RWPE2 (cell line): ENCODE results near the gene PRRC2B.

Experiments
- ATAC-seq: fragments of 200-7000 bp; cut with Tn5 transposase; 3 replicates; pipeline ENCODE4 v1.9.1; 2021; ENCODE audit warnings: low read depth
- DNase-seq: peaks from one replicate; pipeline ENCODE4 v3.0.0-alpha.2; 2020; ENCODE audit warnings: low spot score
- H3K27ac ChIP-seq: fragments of 450-650 bp; 2 replicates; pipeline ENCODE4 v1.5.1; 2017; ENCODE audit warnings: mild to moderate bottlenecking; ENCODE audit not compliant: poor library complexity, severe bottlenecking
- H3K27me3 ChIP-seq: fragments of 250-450 bp; sonication (Bioruptor Pico); 2 replicates; pipeline ENCODE4 v1.5.1; 2021; ENCODE audit warnings: mild to moderate bottlenecking, moderate library complexity; ENCODE audit not compliant: insufficient read depth, poor library complexity, severe bottlenecking
- H3K36me3 ChIP-seq: fragments of 250-450 bp; sonication (Bioruptor Pico); 2 replicates; pipeline ENCODE4 v1.5.1; 2020; ENCODE audit warnings: low read depth, mild to moderate bottlenecking, moderate library complexity
- H3K4me1 ChIP-seq: fragments of 250-450 bp; sonication (Bioruptor Pico); 2 replicates; pipeline ENCODE4 v1.5.1; 2021; ENCODE audit warnings: mild to moderate bottlenecking, moderate library complexity; ENCODE audit not compliant: insufficient read depth, poor library complexity, severe bottlenecking
- H3K4me3 ChIP-seq: fragments of 250-450 bp; sonication (Bioruptor Pico); 2 replicates; pipeline ENCODE4 v1.5.1; 2021; ENCODE audit warnings: mild to moderate bottlenecking, moderate library complexity; ENCODE audit not compliant: severe bottlenecking
- H3K9me3 ChIP-seq: fragments of 250-450 bp; sonication (Bioruptor Pico); 2 replicates; pipeline ENCODE4 v1.5.1; 2021; ENCODE audit warnings: mild to moderate bottlenecking, moderate library complexity; ENCODE audit not compliant: severe bottlenecking
- CTCF ChIP-seq: fragments of 450-650 bp; IDR thresholded peaks from one replicate; pipeline ENCODE4 v1.5.1; 2017; ENCODE audit warnings: mild to moderate bottlenecking, moderate library complexity; ENCODE audit not compliant: poor library complexity, severe bottlenecking

Gene PRRC2B

GRCh38 chr9:131475956-131476776 lies 82.3 kb downstream of the PRRC2B start:
- TF ChIP-seq CTCF: peak; percentile 16
- no peak overlapping the region for H3K4me3 ChIP-seq
- no peaks in the 10 kb centered on the region for H3K27me3 ChIP-seq
- ATAC-seq: no peak
- H3K9me3 ChIP-seq: no peaks in the 10 kb centered on the region
- peaks cover 95% of the 10 kb centered on the region for H3K36me3 ChIP-seq
- H3K4me1 ChIP-seq: no peaks in the 10 kb centered on the region
- no peak overlapping the region for H3K27ac ChIP-seq
- DNase-seq: peak; percentile 47

GRCh38 chr9:131476777-131477345 lies 83.0 kb downstream of the PRRC2B start:
- H3K27ac ChIP-seq: no peak overlapping the region

GRCh38 chr9:131477367-131477766 lies 83.5 kb downstream of the PRRC2B start:
- Histone ChIP-seq H3K27me3 (no peaks in the 10 kb centered on the region), H3K4me1 (no peaks in the 10 kb centered on the region), H3K27ac (no peak overlapping the region), H3K4me3 (no peak overlapping the region), H3K9me3 (no peaks in the 10 kb centered on the region), H3K36me3 (peaks cover 95% of the 10 kb centered on the region)
- no peak for ATAC-seq
- no peak for DNase-seq
- TF ChIP-seq CTCF: no peak

More at GRCh38 chr9:131476777-131477345, 83.0 kb downstream of the PRRC2B start:
- no peak for DNase-seq
- Histone ChIP-seq H3K4me3 (no peak overlapping the region), H3K4me1 (no peaks in the 10 kb centered on the region), H3K36me3 (peaks cover 95% of the 10 kb centered on the region), H3K9me3 (no peaks in the 10 kb centered on the region), H3K27me3 (no peaks in the 10 kb centered on the region)
- no peak for TF ChIP-seq CTCF
- no peak for ATAC-seq

- no peak for DNase-seq
- TF ChIP-seq CTCF: no peak
- Histone ChIP-seq H3K4me3 (no peak overlapping the region), H3K4me1 (no peaks in the 10 kb centered on the region), H3K9me3 (no peaks in the 10 kb centered on the region), H3K27ac (no peak overlapping the region), H3K27me3 (no peaks in the 10 kb centered on the region), H3K36me3 (peaks cover 95% of the 10 kb centered on the region)
- ATAC-seq: no peak
These were observed 84.0 kb downstream of the PRRC2B start for GRCh38 chr9:131477816-131478419.

GRCh38 chr9:131478421-131478868 lies 84.6 kb downstream of the PRRC2B start:
- Histone ChIP-seq H3K9me3 (no peaks in the 10 kb centered on the region), H3K4me3 (no peak overlapping the region), H3K4me1 (no peaks in the 10 kb centered on the region), H3K27ac (no peak overlapping the region), H3K36me3 (peaks cover 95% of the 10 kb centered on the region), H3K27me3 (no peaks in the 10 kb centered on the region)
- ATAC-seq (no peak), DNase-seq (no peak)
- TF ChIP-seq CTCF: peak; percentile 50
